Suprapubic skin (tissue), 4 donors: ENCODE measurements around the gene RELN. TPM values are rescaled to one million over a fixed set of nuclear protein-coding genes. Genes with fewer than 3 reads are reported as not detected.

ENCODE experiments used
- DNase-seq, 2 donors: peaks; one replicate each; pipeline ENCODE4 v3.0.0-alpha.2; 2019; ENCODE audit warnings: low spot score in 2 of 2
- H3K27ac ChIP-seq: fragments of 200-600 bp; sonication (generic); one replicate; pipeline ENCODE4 v1.5.1; 2019
- H3K27me3 ChIP-seq: fragments of 200-600 bp; sonication (generic); one replicate; pipeline ENCODE4 v1.5.1; 2019
- H3K36me3 ChIP-seq: fragments of 200-600 bp; sonication (generic); one replicate; pipeline ENCODE4 v1.5.1; 2019
- H3K4me1 ChIP-seq: fragments of 200-600 bp; sonication (generic); one replicate; pipeline ENCODE4 v1.5.1; 2019
- H3K4me3 ChIP-seq: fragments of 200-600 bp; sonication (generic); one replicate; pipeline ENCODE4 v1.5.1; 2019; ENCODE audit warnings: mild to moderate bottlenecking
- H3K9me3 ChIP-seq: fragments of 200-600 bp; sonication (generic); one replicate; pipeline ENCODE4 v1.5.1; 2019
- EP300 ChIP-seq: sonication (generic); formaldehyde crosslinking; IDR thresholded peaks from one replicate; pipeline ENCODE4 v1.6.1; 2017; ENCODE audit warnings: antibody characterized with exemption
- POLR2A ChIP-seq, 2 donors: fragments of 450-650 bp; IDR thresholded peaks; one replicate each; pipeline ENCODE4 v1.6.1; 2017; ENCODE audit warnings: antibody characterized with exemption in 2 of 2, mild to moderate bottlenecking in 2 of 2, moderate library complexity in 2 of 2
- POLR2AphosphoS5 ChIP-seq, 3 donors: sonication (generic); formaldehyde crosslinking; IDR thresholded peaks; one replicate each; pipeline ENCODE4 v1.6.1; 2017; ENCODE audit warnings: antibody characterized with exemption in 3 of 3
- WGBS: methylation state at CpG from one replicate; pipeline ENCODE4 v1.1.5; 2018; 5-methylcytosine and 5-hydroxymethylcytosine counted together
- total RNA-seq, 4 donors: library from RNA; depleted of rRNA; stranded (reverse); fragments of >200 nt; gene quantifications; one replicate each; pipeline ENCODE4 v1.1.0, GENCODE V29; 2016
- TF ChIP-seq, protein P1 (sequence below), 2 donors: fragments of 200-600 bp in 1 of 2; fragments of 450-650 bp in 1 of 2; sonication (generic) in 1 of 2; IDR thresholded peaks; one replicate each; pipeline ENCODE4 v1.5.1; 2016 to 2019; ENCODE audit warnings: antibody characterized with exemption in 2 of 2, mild to moderate bottlenecking in 1 of 2, moderate library complexity in 1 of 2

The RELN gene
- total RNA-seq, 4 donors from 2014 or later, result 0.72 to 1.8 (median 1.3) TPM

DNA sequence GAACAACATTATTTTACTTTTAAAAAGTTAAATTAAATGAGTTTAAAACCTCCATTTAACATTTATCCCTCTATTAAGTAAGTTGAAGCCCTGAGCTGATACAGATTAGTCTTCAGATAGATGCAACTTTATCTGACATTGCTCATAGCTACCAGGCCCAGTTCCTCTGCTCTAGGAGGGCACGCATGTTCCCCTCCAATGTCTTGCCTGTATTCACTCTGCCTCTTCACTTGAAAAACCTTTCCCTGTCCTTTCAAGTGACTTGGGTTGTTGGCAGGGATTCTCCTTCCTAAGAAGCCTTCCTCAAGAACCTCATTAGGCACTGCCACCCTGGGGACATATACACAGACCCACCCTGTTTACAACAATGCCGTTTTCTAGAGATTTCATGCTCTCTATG is 270.4 kb downstream of the RELN start:
- Histone ChIP-seq H3K4me1 (no peaks in the 10 kb centered on the region), H3K27ac (no peak overlapping the region), H3K4me3 (no peak overlapping the region), H3K9me3 (no peaks in the 10 kb centered on the region), H3K36me3 (no peaks in the 10 kb centered on the region), H3K27me3 (no peaks in the 10 kb centered on the region)
- WGBS, result 49% methylated on average over 2 of the region's 2 CpGs
- DNase-seq, result no peak
- TF ChIP-seq EP300 (no peak), POLR2AphosphoS5 (IDR thresholded peaks at IDR 0.05) (no peak), POLR2A (IDR thresholded peaks at IDR 0.05) (no peak)
- TF ChIP-seq, protein P1, sequence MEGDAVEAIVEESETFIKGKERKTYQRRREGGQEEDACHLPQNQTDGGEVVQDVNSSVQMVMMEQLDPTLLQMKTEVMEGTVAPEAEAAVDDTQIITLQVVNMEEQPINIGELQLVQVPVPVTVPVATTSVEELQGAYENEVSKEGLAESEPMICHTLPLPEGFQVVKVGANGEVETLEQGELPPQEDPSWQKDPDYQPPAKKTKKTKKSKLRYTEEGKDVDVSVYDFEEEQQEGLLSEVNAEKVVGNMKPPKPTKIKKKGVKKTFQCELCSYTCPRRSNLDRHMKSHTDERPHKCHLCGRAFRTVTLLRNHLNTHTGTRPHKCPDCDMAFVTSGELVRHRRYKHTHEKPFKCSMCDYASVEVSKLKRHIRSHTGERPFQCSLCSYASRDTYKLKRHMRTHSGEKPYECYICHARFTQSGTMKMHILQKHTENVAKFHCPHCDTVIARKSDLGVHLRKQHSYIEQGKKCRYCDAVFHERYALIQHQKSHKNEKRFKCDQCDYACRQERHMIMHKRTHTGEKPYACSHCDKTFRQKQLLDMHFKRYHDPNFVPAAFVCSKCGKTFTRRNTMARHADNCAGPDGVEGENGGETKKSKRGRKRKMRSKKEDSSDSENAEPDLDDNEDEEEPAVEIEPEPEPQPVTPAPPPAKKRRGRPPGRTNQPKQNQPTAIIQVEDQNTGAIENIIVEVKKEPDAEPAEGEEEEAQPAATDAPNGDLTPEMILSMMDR (IDR thresholded peaks at IDR 0.05), result no peak

DNA sequence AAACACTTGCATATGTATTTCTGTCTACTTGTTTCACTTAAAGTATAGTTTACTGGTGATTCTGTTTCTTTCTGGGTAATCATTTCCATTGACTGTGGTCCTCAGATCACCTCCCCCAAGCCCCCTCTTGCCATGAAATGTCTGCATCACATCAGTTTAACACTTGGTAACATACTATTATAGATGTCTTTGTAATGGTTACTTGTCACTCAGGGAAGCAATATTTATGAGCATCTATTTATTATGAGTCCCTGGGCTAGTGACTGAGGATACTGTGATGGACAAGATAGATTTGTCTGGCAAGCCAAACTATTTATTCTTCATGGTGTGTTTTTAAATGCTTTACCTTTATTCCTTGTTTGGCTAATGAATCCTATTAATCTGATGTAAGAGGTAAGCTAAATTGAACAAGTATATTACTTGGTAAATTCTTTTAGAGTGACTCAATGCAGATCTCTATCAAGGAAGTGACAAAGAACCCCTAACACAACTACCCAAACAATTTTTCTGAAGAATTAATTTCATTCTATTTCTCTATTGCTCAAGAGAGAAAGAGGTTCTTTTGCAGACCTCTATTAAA is 270.9 kb downstream of the RELN start:
- H3K9me3 ChIP-seq, result no peaks in the 10 kb centered on the region
- no peaks in the 10 kb centered on the region for H3K27me3 ChIP-seq
- TF ChIP-seq, protein P1 (IDR thresholded peaks at IDR 0.05), result no peak
- TF ChIP-seq POLR2A (IDR thresholded peaks at IDR 0.05) (no peak), POLR2AphosphoS5 (IDR thresholded peaks at IDR 0.05) (no peak), EP300 (no peak)
- H3K27ac ChIP-seq, result no peak overlapping the region
- H3K4me3 ChIP-seq, result no peak overlapping the region
- no peak for DNase-seq
- H3K4me1 ChIP-seq, result no peaks in the 10 kb centered on the region
- H3K36me3 ChIP-seq, result no peaks in the 10 kb centered on the region

DNA sequence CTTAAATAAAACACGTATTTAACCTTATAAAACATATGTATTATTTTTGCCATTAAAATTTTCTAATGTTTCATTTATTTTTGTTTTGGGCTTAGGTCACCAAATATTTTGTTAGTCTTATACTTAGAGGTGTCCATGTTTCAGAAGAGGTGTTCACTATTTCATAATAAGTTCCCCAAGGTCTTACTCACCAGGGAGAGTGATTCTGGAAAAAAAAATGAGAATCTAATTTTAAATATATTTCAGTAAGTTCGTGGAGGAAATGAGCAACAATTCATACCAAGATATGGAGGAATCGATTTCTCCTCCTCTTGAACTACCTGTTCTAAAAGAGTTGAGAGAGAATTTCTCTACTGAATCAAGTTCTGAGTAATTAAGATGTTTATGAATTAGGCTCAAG is 271.9 kb downstream of the RELN start:
- TF ChIP-seq EP300 (no peak), POLR2A (IDR thresholded peaks at IDR 0.05) (no peak)
- H3K36me3 ChIP-seq, result no peaks in the 10 kb centered on the region
- no peak for DNase-seq
- no peak overlapping the region for H3K27ac ChIP-seq
- H3K27me3 ChIP-seq, result no peaks in the 10 kb centered on the region
- 77% methylated on average over 3 of the region's 3 CpGs for WGBS
- H3K4me1 ChIP-seq, result no peaks in the 10 kb centered on the region
- no peak overlapping the region for H3K4me3 ChIP-seq
- H3K9me3 ChIP-seq, result no peaks in the 10 kb centered on the region

DNA sequence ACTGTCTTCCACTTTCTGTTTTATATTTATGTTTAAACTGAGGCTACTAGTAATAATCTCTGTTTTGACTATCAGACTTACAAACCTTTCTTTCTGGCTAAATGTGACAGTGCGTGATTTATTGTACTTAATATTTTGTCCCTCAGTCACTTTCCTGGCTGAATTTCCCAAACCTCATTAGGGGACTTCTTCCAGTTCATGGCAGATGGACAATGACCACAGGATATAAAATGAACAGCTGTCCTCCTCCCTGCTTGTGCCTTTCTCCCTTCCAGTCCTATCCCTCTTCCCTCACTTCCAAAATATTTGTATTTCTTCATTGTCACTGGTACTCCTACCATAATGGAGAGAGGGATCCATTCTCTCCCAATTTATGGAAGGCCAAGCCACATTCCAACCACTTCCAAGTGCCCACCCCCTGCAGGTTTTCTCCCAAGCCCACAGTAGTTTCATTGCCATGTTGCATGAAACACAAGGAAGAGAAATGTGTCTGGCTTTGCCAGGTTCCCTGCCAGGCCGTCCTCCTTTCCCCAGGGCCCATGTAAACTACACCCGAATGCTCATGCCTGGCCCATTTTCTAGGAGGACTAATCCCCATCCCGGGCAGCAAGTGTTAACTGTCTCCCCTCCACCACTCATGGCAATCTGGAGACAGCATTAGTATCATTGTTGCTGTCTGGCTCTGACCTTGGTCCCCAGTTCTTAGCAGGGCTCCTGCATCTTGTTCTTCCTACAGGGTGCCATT is 273.9 kb downstream of the RELN start:
- Histone ChIP-seq H3K36me3 (no peaks in the 10 kb centered on the region), H3K9me3 (no peaks in the 10 kb centered on the region), H3K27me3 (no peaks in the 10 kb centered on the region), H3K4me3 (no peak overlapping the region), H3K4me1 (no peaks in the 10 kb centered on the region), H3K27ac (no peak overlapping the region)
- no peak for DNase-seq
- TF ChIP-seq POLR2A (IDR thresholded peaks at IDR 0.05) (no peak), EP300 (no peak)
- 90% methylated on average over 4 of the region's 4 CpGs for WGBS

DNA sequence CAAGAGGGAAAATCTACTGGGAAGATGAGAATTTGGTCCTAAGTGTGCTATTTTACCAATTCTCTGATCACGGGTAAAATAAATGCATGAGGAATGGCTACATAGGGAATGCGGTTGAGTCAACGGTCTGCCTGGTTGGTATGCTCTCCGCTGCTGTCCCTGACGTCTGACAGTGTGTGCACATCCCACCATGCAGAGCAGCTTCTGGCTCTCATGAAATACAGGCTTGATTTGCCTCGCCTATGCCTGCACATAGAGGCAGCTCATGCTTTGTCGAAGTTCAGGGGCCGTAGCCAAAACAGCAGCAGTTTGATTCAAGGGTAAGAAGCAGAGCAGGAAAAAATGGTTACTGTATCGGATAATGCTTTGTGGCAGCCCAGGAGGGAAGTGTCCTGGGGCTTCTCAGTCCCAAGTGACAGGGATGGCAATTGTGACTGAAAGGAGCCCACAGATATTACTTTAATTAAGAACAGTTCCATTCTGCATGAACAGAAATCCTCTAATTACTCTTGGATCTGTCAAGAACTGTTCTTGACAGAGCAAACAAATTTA is 275.0 kb downstream of the RELN start:
- WGBS, result 64% methylated on average over 9 of the region's 9 CpGs
- no peaks in the 10 kb centered on the region for H3K9me3 ChIP-seq
- no peak overlapping the region for H3K27ac ChIP-seq
- no peak for DNase-seq
- H3K36me3 ChIP-seq, result no peaks in the 10 kb centered on the region
- TF ChIP-seq POLR2AphosphoS5 (IDR thresholded peaks at IDR 0.05) (no peak), POLR2A (IDR thresholded peaks at IDR 0.05) (no peak), EP300 (no peak)
- TF ChIP-seq, protein P1 (IDR thresholded peaks at IDR 0.05), result no peak
- no peak overlapping the region for H3K4me3 ChIP-seq
- H3K4me1 ChIP-seq, result no peaks in the 10 kb centered on the region
- H3K27me3 ChIP-seq, result no peaks in the 10 kb centered on the region

DNA sequence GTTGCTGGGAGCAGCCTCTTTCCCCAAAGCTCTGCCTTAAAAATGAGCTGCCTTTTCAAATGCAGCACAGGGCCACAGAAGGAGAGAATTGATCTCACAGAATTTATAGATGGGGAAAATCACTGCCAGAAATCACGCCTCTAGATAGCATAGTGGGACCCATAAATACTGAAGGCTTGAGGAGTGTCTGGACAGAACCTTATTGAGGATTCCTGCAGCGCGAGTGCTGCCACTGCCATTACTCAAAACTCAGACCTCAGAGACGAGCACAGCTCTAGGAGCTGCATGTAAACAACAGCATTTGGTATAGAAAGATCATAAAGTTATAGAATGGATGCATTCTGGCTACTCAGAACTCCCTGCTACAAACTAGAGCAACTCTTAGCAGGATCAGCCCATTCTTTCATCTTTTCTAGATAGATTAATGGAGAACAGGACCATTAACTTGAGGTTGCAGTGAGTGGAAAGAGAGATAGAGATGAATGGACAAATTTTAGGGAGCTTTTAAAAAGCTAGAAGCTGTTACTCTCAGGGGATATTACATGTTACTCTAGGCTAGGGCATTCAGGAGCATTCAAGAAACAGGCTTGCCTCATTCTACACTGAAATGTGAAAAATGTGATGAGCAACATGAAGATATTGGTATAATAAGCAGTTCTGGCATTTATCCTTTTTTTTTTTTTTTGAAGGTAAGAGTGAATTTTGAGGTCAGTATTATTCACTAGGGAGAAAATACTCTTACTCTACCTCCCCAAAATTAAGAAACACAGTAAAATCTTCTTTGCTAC is 276.3 kb downstream of the RELN start:
- no peak for DNase-seq
- 56% methylated on average over 4 of the region's 4 CpGs for WGBS
- no peak for TF ChIP-seq POLR2AphosphoS5 (IDR thresholded peaks at IDR 0.05)
- TF ChIP-seq, protein P1 (IDR thresholded peaks at IDR 0.05), result no peak
- TF ChIP-seq EP300, result no peak
- H3K36me3 ChIP-seq, result no peaks in the 10 kb centered on the region
- H3K27ac ChIP-seq, result no peak overlapping the region
- no peaks in the 10 kb centered on the region for H3K27me3 ChIP-seq
- H3K4me1 ChIP-seq, result no peaks in the 10 kb centered on the region
- H3K4me3 ChIP-seq, result no peak overlapping the region
- no peaks in the 10 kb centered on the region for H3K9me3 ChIP-seq
